ENCODE results near the gene RNASET2. TPM values are rescaled to one million over a fixed set of nuclear protein-coding genes. Genes with fewer than 3 reads are reported as not detected.

Gene RNASET2
- polyA plus RNA-seq, 1 experiment: 28.0 TPM

DNA sequence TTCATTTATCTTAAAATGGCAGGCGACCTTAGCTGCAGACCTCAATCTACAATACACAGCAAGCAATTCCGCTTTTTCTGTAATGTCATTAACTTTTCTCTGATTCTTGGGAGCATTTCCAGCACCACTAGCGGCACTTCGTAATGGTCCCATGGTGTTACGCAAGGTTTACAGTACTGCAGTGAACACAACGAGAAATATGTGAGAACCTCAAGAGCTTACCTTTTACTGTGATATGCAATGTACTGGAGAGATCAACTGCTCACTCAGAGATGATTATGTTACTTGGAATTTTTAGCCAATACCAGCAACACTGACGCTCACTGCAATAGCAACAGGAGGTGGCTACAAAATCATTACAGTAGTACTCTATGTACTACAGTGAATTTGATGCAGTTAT, 40.1 kb upstream of the RNASET2 start:
- ChIA-PET CTCF (interaction anchor here (0.5 to 1.4 kb wide), 5 partner anchors 8 to 1036 kb away, joined by 3 to 9 read pairs (median 3); no protein-coding TSS in a partner anchor), POLR2A (no interaction called here)
- Histone ChIP-seq H3K9me3 (ENCODE audit: control insufficient read depth, insufficient read depth, low read length) (no peaks in the 10 kb centered on the region; the same call in 1 of the 2 replicates), H3K27me3 (ENCODE audit: control insufficient read depth, insufficient read depth, low read length) (no peaks in the 10 kb centered on the region), H3K4me3 (ENCODE audit: low read depth, low read length) (no peak overlapping the region), H3K27ac (ENCODE audit: low read depth, low read length) (no peak overlapping the region)
- peak; percentile 34 for DNase-seq (ENCODE audit: low read depth, low spot score)
- no peak for TF ChIP-seq CTCF (IDR thresholded peaks at IDR 0.05; ENCODE audit: low read depth, low read length)

DNA sequence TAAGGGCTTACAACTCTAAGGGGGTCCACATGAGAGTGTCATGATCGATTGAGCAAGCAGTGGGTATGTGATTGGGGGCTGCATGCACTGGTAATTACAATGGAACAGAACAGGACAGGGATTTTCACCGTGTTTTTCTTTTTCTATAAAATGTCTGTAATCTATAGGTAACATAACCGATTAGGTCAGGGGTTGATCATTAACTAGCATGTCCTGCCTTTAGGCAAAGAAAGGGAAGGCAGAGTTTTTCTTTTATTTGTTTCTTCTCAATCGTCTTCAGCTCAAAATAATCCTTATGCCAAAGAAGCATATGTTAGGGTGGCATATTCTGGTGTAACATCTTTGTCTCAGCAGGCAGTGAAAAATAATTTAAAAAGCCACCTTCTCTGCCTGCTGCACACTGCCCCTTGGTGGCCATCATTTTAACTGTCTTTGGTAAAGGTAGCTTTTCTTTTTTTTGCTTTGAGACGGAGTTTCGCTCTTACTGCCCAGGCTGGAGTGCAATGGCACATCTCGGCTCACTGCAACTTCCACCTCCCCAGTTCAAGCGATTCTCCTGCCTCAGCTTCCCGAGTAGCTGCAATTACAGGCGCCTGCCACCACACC, 33.2 kb upstream of the RNASET2 start:
- Histone ChIP-seq H3K4me3 (ENCODE audit: low read depth, low read length) (no peak overlapping the region), H3K27ac (ENCODE audit: low read depth, low read length) (no peak overlapping the region), H3K27me3 (ENCODE audit: control insufficient read depth, insufficient read depth, low read length) (no peaks in the 10 kb centered on the region), H3K9me3 (ENCODE audit: control insufficient read depth, insufficient read depth, low read length) (no peaks in the 10 kb centered on the region)
- DNase-seq (ENCODE audit: low read depth, low spot score): peak; percentile 11
- ChIA-PET POLR2A (interaction anchor here (1.0 kb wide), 1 partner anchor 33 kb away, joined by 3 read pairs; the partner anchor contains the start of gene RNASET2), CTCF (interaction anchor here (0.6 to 4.7 kb wide), 36 partner anchors 10 to 931 kb away, joined by 3 to 90 read pairs (median 4); partner anchors contain the start of genes CEP43 and RNASET2)
- TF ChIP-seq CTCF (IDR thresholded peaks at IDR 0.05; ENCODE audit: low read depth, low read length): peak; percentile 59

GRCh38 chr6:166988674-166989201, 32.4 kb upstream of the RNASET2 start:
- Histone ChIP-seq H3K27ac (ENCODE audit: low read depth, low read length) (no peak overlapping the region), H3K9me3 (ENCODE audit: control insufficient read depth, insufficient read depth, low read length) (no peaks in the 10 kb centered on the region), H3K27me3 (ENCODE audit: control insufficient read depth, insufficient read depth, low read length) (no peaks in the 10 kb centered on the region), H3K4me3 (ENCODE audit: low read depth, low read length) (no peak overlapping the region)
- ChIA-PET CTCF (interaction anchor here (0.5 to 4.7 kb wide), 18 partner anchors 8 to 930 kb away, joined by 3 to 90 read pairs (median 8); partner anchors contain the start of genes CEP43 and RNASET2), POLR2A (no interaction called here)
- no peak for TF ChIP-seq CTCF (IDR thresholded peaks at IDR 0.05; ENCODE audit: low read depth, low read length)
- no peak for DNase-seq (ENCODE audit: low read depth, low spot score)

DNA sequence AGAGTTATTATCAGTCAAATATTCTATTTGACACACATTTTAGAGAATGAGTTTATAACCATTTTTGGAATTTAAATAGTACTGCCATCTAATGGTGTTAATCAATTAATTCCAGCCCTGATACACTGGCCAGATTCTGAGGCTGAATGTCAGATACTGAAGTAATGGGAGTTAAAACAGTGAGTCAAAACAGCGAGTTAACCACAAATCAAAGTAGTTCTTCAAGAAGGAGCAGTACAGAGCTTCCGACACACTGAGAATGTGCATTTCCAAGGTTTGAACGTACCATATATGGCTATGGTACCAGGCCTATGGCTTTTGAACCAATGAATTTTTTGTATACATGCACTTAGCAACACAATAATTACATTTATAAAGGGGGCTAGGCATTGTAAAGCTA, 31.6 kb upstream of the RNASET2 start:
- Histone ChIP-seq H3K4me3 (ENCODE audit: low read depth, low read length) (no peak overlapping the region), H3K27me3 (ENCODE audit: control insufficient read depth, insufficient read depth, low read length) (no peaks in the 10 kb centered on the region), H3K9me3 (ENCODE audit: control insufficient read depth, insufficient read depth, low read length) (no peaks in the 10 kb centered on the region), H3K27ac (ENCODE audit: low read depth, low read length) (no peak overlapping the region)
- TF ChIP-seq CTCF (IDR thresholded peaks at IDR 0.05; ENCODE audit: low read depth, low read length): no peak
- ChIA-PET POLR2A (no interaction called here), CTCF (interaction anchor here (0.9 to 4.7 kb wide), 9 partner anchors 9 to 522 kb away, joined by 3 to 90 read pairs (median 14); partner anchors contain the start of gene CEP43)
- DNase-seq (ENCODE audit: low read depth, low spot score): no peak

- Histone ChIP-seq H3K27me3 (ENCODE audit: control insufficient read depth, insufficient read depth, low read length) (no peaks in the 10 kb centered on the region), H3K27ac (ENCODE audit: low read depth, low read length) (no peak overlapping the region), H3K4me3 (ENCODE audit: low read depth, low read length) (no peak overlapping the region), H3K9me3 (ENCODE audit: control insufficient read depth, insufficient read depth, low read length) (no peaks in the 10 kb centered on the region)
- ChIA-PET CTCF (interaction anchor here (0.9 to 4.7 kb wide), 5 partner anchors 9 to 213 kb away, joined by 3 to 90 read pairs (median 72); partner anchors contain the start of gene CEP43), POLR2A (no interaction called here)
- DNase-seq (ENCODE audit: low read depth, low spot score): no peak
- no peak for TF ChIP-seq CTCF (IDR thresholded peaks at IDR 0.05; ENCODE audit: low read depth, low read length)
Observed at GRCh38 chr6:166987448-166987847, 31.1 kb upstream of the RNASET2 start.
